GM12878 (cell line): ENCODE results near the gene AATF. TPM values are rescaled to one million over a fixed set of nuclear protein-coding genes. Genes with fewer than 3 reads are reported as not detected.

Experiments used
- ATAC-seq: fragments of 200-7000 bp; cut with Tn5 transposase; 3 replicates; pipeline ENCODE4 v1.9.1; 2020; ENCODE audit warnings: mild to moderate bottlenecking, moderate library complexity
- BruUV-seq: library from RNA; stranded (reverse); fragments of 400-500 nt; replicated peaks from 2 replicates; lab custom pipeline; 2021; lab: Mats Ljungman, UMichigan
- CTCF ChIA-PET: fragments of 300-600 bp; sonication (Branson Sonifier 250); formaldehyde crosslinking; extraction: SDS; loops from one replicate; lab custom pipeline; 2021; ENCODE audit warnings: inconsistent platforms; lab: Yijun Ruan, JAX
- POLR2A ChIA-PET: fragments of 350-600 bp; formaldehyde crosslinking; extraction: SDS; loops from one replicate; lab custom pipeline; 2021; ENCODE audit warnings: inconsistent platforms; lab: Charles Lee
- RAD21 ChIA-PET: fragments of 300-600 bp; sonication (Branson Sonifier 250); formaldehyde crosslinking; loops from one replicate; lab custom pipeline; 2023; ENCODE audit warnings: antibody characterized with exemption; ENCODE audit not compliant: unreplicated experiment; lab: Charles Lee
- SMC1A ChIA-PET: fragments of 300-600 bp; sonication (Branson Sonifier 250); formaldehyde crosslinking; loops from one replicate; lab custom pipeline; 2023; ENCODE audit not compliant: unreplicated experiment, uncharacterized antibody; lab: Charles Lee
- DNase-seq: peaks from one replicate; pipeline ENCODE4 v3.0.0-alpha.2; 2011; ENCODE audit warnings: low read depth, low spot score
- FAIRE-seq: peaks from 3 replicates; lab custom pipeline; 2011; peaks lifted over from hg19 to GRCh38; lab: Jason Lieb, UNC
- H2AFZ ChIP-seq: 2 replicates; pipeline ENCODE4 v1.6.0; 2011; ENCODE audit warnings: low read depth, low read length, control low read depth; ENCODE audit not compliant: control insufficient read depth
- H3K27ac ChIP-seq: 2 replicates; pipeline ENCODE4 v1.5.1; 2011; ENCODE audit warnings: control low read depth; ENCODE audit not compliant: control insufficient read depth, insufficient read depth
- H3K27me3 ChIP-seq, 2 experiments: replicated peaks in 1 of 2; 2 replicates each; pipeline versions ENCODE4 v1.6.0 to v1.6.1; 2011; ENCODE audit warnings: low read length in 1 of 2; ENCODE audit not compliant: control insufficient read depth in 2 of 2, insufficient read depth in 2 of 2
- H3K36me3 ChIP-seq, 2 experiments: 2 replicates each; pipeline ENCODE4 v1.5.1; 2011; ENCODE audit warnings: low read length in 1 of 2; ENCODE audit not compliant: control insufficient read depth in 2 of 2, insufficient read depth in 2 of 2
- H3K4me1 ChIP-seq: 2 replicates; pipeline ENCODE4 v1.6.1; 2011; ENCODE audit warnings: mild to moderate bottlenecking, low read length, moderate library complexity, mixed read lengths; ENCODE audit not compliant: control insufficient read depth, insufficient read depth
- H3K4me2 ChIP-seq: 2 replicates; pipeline ENCODE4 v1.6.0; 2011; ENCODE audit warnings: control low read depth; ENCODE audit not compliant: control insufficient read depth, insufficient read depth
- H3K4me3 ChIP-seq: fragments of 200-600 bp; sonication (generic); 2 replicates; pipeline ENCODE4 v1.5.1; 2016
- H3K79me2 ChIP-seq: 2 replicates; pipeline ENCODE4 v1.6.0; 2011; ENCODE audit warnings: low read length; ENCODE audit not compliant: control insufficient read depth, insufficient read depth
- H3K9ac ChIP-seq: 2 replicates; pipeline ENCODE4 v1.8.0; 2011; ENCODE audit warnings: low read length, control low read depth, mixed read lengths; ENCODE audit not compliant: control insufficient read depth, insufficient read depth
- H3K9me3 ChIP-seq: replicated peaks from 3 replicates; pipeline ENCODE4 v1.5.1; 2011; ENCODE audit warnings: mild to moderate bottlenecking, low read length; ENCODE audit not compliant: control insufficient read depth, insufficient read depth
- H4K20me1 ChIP-seq: 2 replicates; pipeline ENCODE4 v1.6.0; 2011; ENCODE audit not compliant: control insufficient read depth, insufficient read depth
- ATF2 ChIP-seq: IDR thresholded peaks from 2 replicates; pipeline ENCODE4 v1.6.1; 2012; ENCODE audit warnings: low read length, inconsistent platforms
- BCLAF1 ChIP-seq: fragments of 450-650 bp; IDR thresholded peaks from 2 replicates; pipeline ENCODE4 v1.6.1; 2017; ENCODE audit warnings: antibody characterized with exemption, mild to moderate bottlenecking, moderate library complexity
- FOS ChIP-seq: IDR thresholded peaks from 3 replicates; pipeline ENCODE4 v1.6.1; 2011; ENCODE audit warnings: borderline replicate concordance; ENCODE audit not compliant: insufficient read length; ENCODE audit errors: extremely low read depth
- KLF5 ChIP-seq: fragments of 450-650 bp; IDR thresholded peaks from 2 replicates; pipeline ENCODE4 v1.6.1; 2014; ENCODE audit warnings: mild to moderate bottlenecking; ENCODE audit not compliant: partially characterized antibody
- MTA2 ChIP-seq: fragments of 450-650 bp; IDR thresholded peaks from 2 replicates; pipeline ENCODE4 v1.6.1; 2016; ENCODE audit warnings: low read depth, mild to moderate bottlenecking, moderate library complexity
- NFYA ChIP-seq: IDR thresholded peaks from 2 replicates; pipeline ENCODE4 v1.6.1; 2011; ENCODE audit warnings: low read depth, mild to moderate bottlenecking, low read length, improper control_type of control experiment, borderline replicate concordance
- RAD51 ChIP-seq: fragments of 450-650 bp; IDR thresholded peaks from 2 replicates; pipeline ENCODE4 v1.6.1; 2016; ENCODE audit warnings: moderate library complexity, mild to moderate bottlenecking, inconsistent platforms
- SKIL ChIP-seq: fragments of 450-650 bp; IDR thresholded peaks from 2 replicates; pipeline ENCODE4 v1.6.1; 2017; ENCODE audit warnings: mild to moderate bottlenecking, low read depth, inconsistent platforms; ENCODE audit not compliant: poor library complexity, severe bottlenecking
- SMC3 ChIP-seq: IDR thresholded peaks from 2 replicates; pipeline ENCODE4 v1.6.1; 2011; ENCODE audit warnings: low read length, improper control_type of control experiment, borderline replicate concordance
- ZNF217 ChIP-seq: fragments of 450-650 bp; IDR thresholded peaks from 2 replicates; pipeline ENCODE4 v1.6.1; 2017; ENCODE audit warnings: antibody characterized with exemption, mild to moderate bottlenecking
- ZNF687 ChIP-seq: fragments of 450-650 bp; IDR thresholded peaks from 2 replicates; pipeline ENCODE4 v1.6.1; 2017; ENCODE audit warnings: mild to moderate bottlenecking, moderate library complexity
- WGBS: methylation state at CpG from one replicate; pipeline ENCODE4 v1.1.6; 2016; ENCODE audit warnings: low lambda C conversion rate; ENCODE audit not compliant: insufficient replicate concordance, insufficient coverage; ENCODE audit errors: missing lambda C conversion rate; 5-methylcytosine and 5-hydroxymethylcytosine counted together
- in situ Hi-C: fragments of 300-500 bp; cut with MboI; formaldehyde crosslinking; loops from 9 replicates; pipeline ENCODE4 v1.14.3; 2018; ENCODE audit warnings: mixed read lengths
- intact Hi-C: fragments of 100-400 bp; cut with micrococcal nuclease; formaldehyde crosslinking; loops from one replicate; pipeline ENCODE4 v1.14.2; 2022; ENCODE audit not compliant: unreplicated experiment
- polyA plus RNA-seq, 11 experiments: library from polyadenylated mRNA; depleted of rRNA in 4 of 11; unstranded in 6 of 11; stranded (reverse) in 5 of 11; fragments of >200 nt; fragmentation: Nextera tagmentation in 4 of 11; fragmentation: Illumina TruSeq in 1 of 11; extraction: Ambion mirVana in 4 of 11; extraction: Trizol in 1 of 11; gene quantifications; 1 replicate in 1 of 11; 2 replicates in 10 of 11; pipeline versions ENCODE4 v1.2.1 to v1.2.3, GENCODE V29; 2011 to 2016; ENCODE audit warnings: inconsistent platforms in 2 of 11, missing spikeins in 2 of 11, low read depth in 1 of 11
- total RNA-seq, 4 experiments: library from RNA; depleted of rRNA in 3 of 4; stranded (reverse); fragments of >200 nt in 3 of 4; fragmentation: Illumina TruSeq in 1 of 4; extraction: Trizol in 1 of 4; gene quantifications; 2 replicates each; pipeline versions ENCODE4 v1.2.1 to v1.2.3, GENCODE V29; 2013 to 2021

The AATF gene
- total and polyA plus RNA-seq, 10 of the 15 experiments (the other 5 are each of a cell fraction or from before 2014, with no cell fraction given): 36.8 to 110 (median 77.9) TPM

GRCh38 chr17:36931096-36931696, 17.6 kb upstream of the AATF start (continued):
- no peak for TF ChIP-seq BCLAF1
- no peak for TF ChIP-seq SKIL
- TF ChIP-seq SMC3: no peak
- no peak for TF ChIP-seq NFYA

GRCh38 chr17:36931697-36932382, 16.9 kb upstream of the AATF start:
- Histone ChIP-seq H2AFZ (no peak overlapping the region), H3K27ac (no peak overlapping the region), H3K79me2 (no peaks in the 10 kb centered on the region), H3K4me3 (no peak overlapping the region), H3K4me2 (no peak overlapping the region), H3K9ac (no peak overlapping the region), H4K20me1 (no peaks in the 10 kb centered on the region), H3K9me3 (no peaks in the 10 kb centered on the region), H3K36me3 (no peaks in the 10 kb centered on the region), H3K4me1 (peaks cover 8% of the 10 kb centered on the region), H3K27me3 (peaks cover 42 to 48% of the 10 kb centered on the region in 2 experiments)
- FAIRE-seq (no peak), ATAC-seq (no peak), DNase-seq (no peak)
- ChIA-PET CTCF (no interaction called here), POLR2A (no interaction called here), RAD21 (no interaction called here), SMC1A (no interaction called here)
- in situ Hi-C loops: no loop called here
- no TSS peak for BruUV-seq
- intact Hi-C loops: no loop called here
- 15% methylated on average over 29 of the region's 30 CpGs for WGBS
- TF ChIP-seq ATF2 (no peak), ZNF687 (no peak), RAD51 (no peak), ZNF217 (no peak), FOS (no peak), KLF5 (no peak), MTA2 (no peak)
